Mesendoderm (in vitro differentiated cells): ENCODE results near the gene DIAPH2.

ENCODE experiments used
- DNase-seq: peaks from one replicate; pipeline ENCODE4 v3.0.0; 2013
- H2AK5ac ChIP-seq: 2 replicates; pipeline ENCODE4 v1.6.1; 2013; ENCODE audit warnings: low read length, inconsistent platforms
- H2BK120ac ChIP-seq: 2 replicates; pipeline ENCODE4 v1.6.1; 2013; ENCODE audit warnings: low read depth, mild to moderate bottlenecking, low read length, moderate library complexity, mixed read lengths
- H2BK15ac ChIP-seq: replicated peaks from 2 replicates; pipeline ENCODE4 v1.6.1; 2013; ENCODE audit warnings: low read depth, mild to moderate bottlenecking, moderate library complexity
- H2BK5ac ChIP-seq: 2 replicates; pipeline ENCODE4 v1.6.1; 2013; ENCODE audit warnings: low read length, inconsistent platforms
- H3K18ac ChIP-seq: 2 replicates; pipeline ENCODE4 v1.6.1; 2013; ENCODE audit warnings: mild to moderate bottlenecking, low read length, mixed read lengths
- H3K23ac ChIP-seq: one replicate; pipeline ENCODE4 v1.6.1; 2013; ENCODE audit warnings: low read length
- H3K27ac ChIP-seq: 2 replicates; pipeline ENCODE4 v1.5.1; 2013; ENCODE audit warnings: low read depth, mild to moderate bottlenecking, inconsistent platforms, low read length, moderate library complexity
- H3K27me3 ChIP-seq: 2 replicates; pipeline ENCODE4 v1.6.1; 2013; ENCODE audit warnings: low read length, control low read depth, mild to moderate bottlenecking, inconsistent platforms; ENCODE audit not compliant: insufficient read depth, poor library complexity
- H3K36me3 ChIP-seq: 2 replicates; pipeline ENCODE4 v1.6.1; 2013; ENCODE audit warnings: low read length, inconsistent platforms; ENCODE audit not compliant: control insufficient read depth, insufficient read depth
- H3K4ac ChIP-seq: one replicate; pipeline ENCODE4 v1.6.1; 2013; ENCODE audit warnings: low read depth, mild to moderate bottlenecking, low read length, moderate library complexity
- H3K4me1 ChIP-seq: 2 replicates; pipeline ENCODE4 v1.6.1; 2013; ENCODE audit warnings: low read depth, low read length, inconsistent platforms; ENCODE audit not compliant: control insufficient read depth
- H3K4me2 ChIP-seq: 2 replicates; pipeline ENCODE4 v1.6.1; 2013; ENCODE audit warnings: low read length
- H3K4me3 ChIP-seq: 2 replicates; pipeline ENCODE4 v1.5.1; 2013; ENCODE audit warnings: mild to moderate bottlenecking, low read length
- H3K56ac ChIP-seq: one replicate; pipeline ENCODE4 v1.6.1; 2013; ENCODE audit warnings: low read length
- H3K79me1 ChIP-seq: 2 replicates; pipeline ENCODE4 v1.6.1; 2013; ENCODE audit warnings: low read length, inconsistent platforms
- H3K79me2 ChIP-seq: 2 replicates; pipeline ENCODE4 v1.6.1; 2013; ENCODE audit warnings: mild to moderate bottlenecking, low read length; ENCODE audit not compliant: control insufficient read depth, insufficient read depth
- H3K9ac ChIP-seq: 2 replicates; pipeline ENCODE4 v1.6.1; 2013; ENCODE audit warnings: low read length, inconsistent platforms
- H4K5ac ChIP-seq: one replicate; pipeline ENCODE4 v1.6.1; 2013; ENCODE audit warnings: low read length
- H4K8ac ChIP-seq: one replicate; pipeline ENCODE4 v1.6.1; 2013; ENCODE audit warnings: low read depth, mild to moderate bottlenecking, control low read depth, low read length, moderate library complexity
- WGBS: extraction: QIAGEN DNeasy Blood & Tissue Kit; methylation state at CpG from one replicate; pipeline ENCODE4 v1.1.7; 2013; ENCODE audit warnings: low lambda C conversion rate, missing lambda C conversion rate; ENCODE audit not compliant: insufficient coverage; ENCODE audit errors: extremely low coverage; 5-methylcytosine and 5-hydroxymethylcytosine counted together

Gene DIAPH2

DNA sequence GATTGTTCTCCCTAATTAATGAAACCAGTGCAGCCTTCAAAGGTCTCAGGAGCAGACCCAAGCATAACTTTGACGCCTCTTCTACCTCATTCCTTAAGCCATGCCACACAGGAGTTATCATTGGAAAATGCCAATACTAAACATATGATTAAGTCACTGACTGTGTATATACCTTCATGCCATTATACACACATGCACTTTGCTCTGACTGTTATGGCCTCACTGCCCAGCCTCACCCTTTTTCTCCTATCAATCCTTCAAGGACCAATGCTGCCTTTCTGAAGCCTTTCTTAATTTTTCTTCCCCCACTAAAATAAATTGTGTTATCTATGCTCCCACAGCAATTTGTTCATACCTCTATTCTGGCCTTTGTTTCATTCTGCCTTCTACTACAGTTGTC, 924.7 kb downstream of the DIAPH2 start:
- no peak overlapping the region for H2BK15ac ChIP-seq
- no peaks in the 10 kb centered on the region for H3K4me1 ChIP-seq
- no peak overlapping the region for H4K8ac ChIP-seq
- no peak overlapping the region for H2BK120ac ChIP-seq
- H2AK5ac ChIP-seq, result no peak overlapping the region
- no peak for DNase-seq
- H3K9ac ChIP-seq, result no peak overlapping the region
- no peak overlapping the region for H3K4me3 ChIP-seq
- no peak overlapping the region for H3K4ac ChIP-seq
- H3K79me2 ChIP-seq, result no peaks in the 10 kb centered on the region
- no CpG with 5 or more reads among the region's 1 CpG for WGBS
- no peak overlapping the region for H3K18ac ChIP-seq
- H3K79me1 ChIP-seq, result no peaks in the 10 kb centered on the region
- H4K5ac ChIP-seq, result no peak overlapping the region
- no peak overlapping the region for H2BK5ac ChIP-seq
- no peak overlapping the region for H3K23ac ChIP-seq
- no peak overlapping the region for H3K27ac ChIP-seq
- no peak overlapping the region for H3K56ac ChIP-seq
- H3K36me3 ChIP-seq, result no peaks in the 10 kb centered on the region
- H3K4me2 ChIP-seq, result no peak overlapping the region
- no peaks in the 10 kb centered on the region for H3K27me3 ChIP-seq

GRCh38 chrX:97609938-97610337, 925.3 kb downstream of the DIAPH2 start:
- Histone ChIP-seq H3K27ac (no peak overlapping the region), H3K23ac (no peak overlapping the region), H3K4ac (no peak overlapping the region), H2BK120ac (no peak overlapping the region), H3K4me1 (no peaks in the 10 kb centered on the region), H4K5ac (no peak overlapping the region), H2AK5ac (no peak overlapping the region), H3K79me1 (no peaks in the 10 kb centered on the region), H3K4me3 (no peak overlapping the region), H2BK15ac (no peak overlapping the region), H4K8ac (no peak overlapping the region), H3K27me3 (no peaks in the 10 kb centered on the region), H3K4me2 (no peak overlapping the region), H3K9ac (no peak overlapping the region), H3K79me2 (no peaks in the 10 kb centered on the region), H3K18ac (no peak overlapping the region), H2BK5ac (no peak overlapping the region), H3K56ac (no peak overlapping the region), H3K36me3 (no peaks in the 10 kb centered on the region)
- no peak for DNase-seq
- WGBS, result no CpG with 5 or more reads among the region's 1 CpG

GRCh38 chrX:97616883-97617530, 932.4 kb downstream of the DIAPH2 start:
- no peaks in the 10 kb centered on the region for H3K4me1 ChIP-seq
- H3K4me2 ChIP-seq, result no peak overlapping the region
- no peak overlapping the region for H2BK120ac ChIP-seq
- no CpG with 5 or more reads among the region's 7 CpGs for WGBS
- H3K36me3 ChIP-seq, result no peaks in the 10 kb centered on the region
- H3K4me3 ChIP-seq, result no peak overlapping the region
- H4K8ac ChIP-seq, result no peak overlapping the region
- H2BK5ac ChIP-seq, result no peak overlapping the region
- no peak overlapping the region for H3K23ac ChIP-seq
- no peaks in the 10 kb centered on the region for H3K27me3 ChIP-seq
- no peak overlapping the region for H2AK5ac ChIP-seq
- H4K5ac ChIP-seq, result no peak overlapping the region
- no peaks in the 10 kb centered on the region for H3K79me2 ChIP-seq
- peak; percentile 16 for DNase-seq
- no peaks in the 10 kb centered on the region for H3K79me1 ChIP-seq
- no peak overlapping the region for H3K56ac ChIP-seq
- no peak overlapping the region for H2BK15ac ChIP-seq
- no peak overlapping the region for H3K27ac ChIP-seq
- H3K4ac ChIP-seq, result no peak overlapping the region
- no peak overlapping the region for H3K18ac ChIP-seq
- H3K9ac ChIP-seq, result no peak overlapping the region

- Histone ChIP-seq H3K27ac (no peak overlapping the region), H2BK15ac (no peak overlapping the region), H4K8ac (no peak overlapping the region), H2AK5ac (no peak overlapping the region), H3K56ac (no peak overlapping the region), H3K79me1 (no peaks in the 10 kb centered on the region), H3K4me3 (no peak overlapping the region), H3K27me3 (no peaks in the 10 kb centered on the region), H3K4me2 (no peak overlapping the region), H2BK120ac (no peak overlapping the region), H3K79me2 (no peaks in the 10 kb centered on the region), H3K9ac (no peak overlapping the region), H3K36me3 (no peaks in the 10 kb centered on the region), H4K5ac (no peak overlapping the region), H3K4ac (no peak overlapping the region), H2BK5ac (no peak overlapping the region), H3K18ac (no peak overlapping the region), H3K4me1 (no peaks in the 10 kb centered on the region), H3K23ac (no peak overlapping the region)
- no CpG with 5 or more reads among the region's 2 CpGs for whole genome bisulfite sequencing
- peak; percentile 4 for DNase-seq
These were observed 934.9 kb downstream of the DIAPH2 start for GRCh38 chrX:97619499-97619898.

DNA sequence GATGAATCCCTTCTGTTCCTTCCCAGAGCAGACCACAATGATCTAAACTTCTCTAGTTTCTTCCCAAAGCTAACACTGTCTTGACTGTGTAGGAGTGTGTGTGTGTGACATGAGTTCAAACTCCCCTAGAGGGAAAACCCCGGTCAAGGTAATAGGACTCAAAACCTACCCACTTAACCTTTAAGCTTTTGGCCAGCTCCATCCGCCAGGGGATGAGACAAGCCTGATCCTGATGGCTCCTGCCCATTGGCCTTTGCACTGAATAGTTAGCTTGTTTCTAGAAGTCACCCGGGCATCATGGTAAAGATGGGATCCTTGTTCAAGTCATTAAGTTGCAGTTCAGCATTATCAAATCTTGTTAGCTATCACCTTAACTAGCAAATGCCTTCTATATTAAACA, 937.5 kb downstream of the DIAPH2 start:
- DNase-seq, result no peak
- no peaks in the 10 kb centered on the region for H3K79me1 ChIP-seq
- no peaks in the 10 kb centered on the region for H3K36me3 ChIP-seq
- no peak overlapping the region for H2BK120ac ChIP-seq
- no peak overlapping the region for H2AK5ac ChIP-seq
- no peak overlapping the region for H3K27ac ChIP-seq
- H3K56ac ChIP-seq, result no peak overlapping the region
- H3K18ac ChIP-seq, result no peak overlapping the region
- no peak overlapping the region for H3K23ac ChIP-seq
- no peak overlapping the region for H2BK5ac ChIP-seq
- no peaks in the 10 kb centered on the region for H3K79me2 ChIP-seq
- WGBS, result no CpG with 5 or more reads among the region's 3 CpGs
- H3K9ac ChIP-seq, result no peak overlapping the region
- no peak overlapping the region for H4K5ac ChIP-seq
- no peaks in the 10 kb centered on the region for H3K27me3 ChIP-seq
- H3K4me1 ChIP-seq, result no peaks in the 10 kb centered on the region
- no peak overlapping the region for H3K4me3 ChIP-seq
- no peak overlapping the region for H4K8ac ChIP-seq
- H2BK15ac ChIP-seq, result no peak overlapping the region
- no peak overlapping the region for H3K4me2 ChIP-seq
- no peak overlapping the region for H3K4ac ChIP-seq

DNA sequence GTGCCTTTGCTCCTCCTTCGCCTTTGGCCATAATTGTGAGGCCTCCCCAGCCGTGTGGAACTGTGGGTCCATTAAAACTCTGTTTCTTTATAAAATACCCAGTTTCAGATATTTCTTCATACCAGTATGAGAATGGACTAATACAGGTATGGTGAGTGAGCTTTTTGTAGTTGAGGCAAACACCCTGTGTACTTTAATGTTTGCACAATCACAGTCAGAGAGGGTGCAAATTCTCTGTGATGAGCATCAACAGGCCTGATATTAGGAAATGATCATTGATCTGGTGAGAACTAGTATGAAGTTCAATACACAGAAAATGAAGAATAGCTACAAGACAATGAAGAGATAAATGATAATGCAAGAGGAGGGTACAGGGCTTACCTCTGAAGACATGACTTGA, 943.7 kb downstream of the DIAPH2 start:
- Histone ChIP-seq H4K5ac (no peak overlapping the region), H3K56ac (no peak overlapping the region), H2BK120ac (no peak overlapping the region), H3K4ac (no peak overlapping the region), H3K79me2 (no peaks in the 10 kb centered on the region), H3K18ac (no peak overlapping the region), H3K79me1 (no peaks in the 10 kb centered on the region), H3K27ac (no peak overlapping the region), H3K23ac (no peak overlapping the region), H3K27me3 (no peaks in the 10 kb centered on the region), H2BK5ac (no peak overlapping the region), H3K4me2 (no peak overlapping the region), H3K4me1 (no peaks in the 10 kb centered on the region), H3K9ac (no peak overlapping the region), H4K8ac (no peak overlapping the region), H3K4me3 (no peak overlapping the region), H2BK15ac (no peak overlapping the region), H2AK5ac (no peak overlapping the region), H3K36me3 (no peaks in the 10 kb centered on the region)
- DNase-seq, result no peak
- no CpG with 5 or more reads among the region's 2 CpGs for WGBS
